HepG2 (cell line): ENCODE data around the gene NMU. TPM values are rescaled to one million over a fixed set of nuclear protein-coding genes. Genes with fewer than 3 reads are reported as not detected.

Source experiments
- ATM ChIP-seq: fragments of 450-650 bp; IDR thresholded peaks from 2 replicates; pipeline ENCODE4 v1.7.1; 2017; ENCODE audit warnings: mild to moderate bottlenecking, borderline replicate concordance
- EZH2 ChIP-seq: conservative IDR thresholded peaks from 2 replicates; pipeline ENCODE4 v1.6.1; 2012; ENCODE audit warnings: mild to moderate bottlenecking, low read depth, low read length, moderate library complexity
- IRX3 ChIP-seq: sonication (generic); formaldehyde crosslinking; IDR thresholded peaks from 2 replicates; pipeline ENCODE4 v1.8.1; 2023; ENCODE audit warnings: mild to moderate bottlenecking, low read depth, missing genetic modification reagents, borderline replicate concordance
- MAF1 ChIP-seq: sonication (generic); formaldehyde crosslinking; IDR thresholded peaks from 2 replicates; pipeline ENCODE4 v1.5.0; 2020; ENCODE audit warnings: missing genetic modification reagents, borderline replicate concordance
- NBN ChIP-seq: fragments of 450-650 bp; conservative IDR thresholded peaks from 2 replicates; pipeline ENCODE4 v1.6.1; 2017
- SMAD1 ChIP-seq: sonication (generic); formaldehyde crosslinking; IDR thresholded peaks from 2 replicates; pipeline ENCODE4 v1.4.0; 2020; ENCODE audit warnings: missing genetic modification reagents, low read depth, mild to moderate bottlenecking, borderline replicate concordance
- SNAI1 ChIP-seq: sonication (generic); formaldehyde crosslinking; IDR thresholded peaks from 2 replicates; pipeline ENCODE4 v1.5.0; 2020; ENCODE audit warnings: mild to moderate bottlenecking, missing genetic modification reagents, borderline replicate concordance
- THYN1 ChIP-seq: sonication (generic); formaldehyde crosslinking; IDR thresholded peaks from 2 replicates; pipeline ENCODE4 v1.8.1; 2023; ENCODE audit warnings: low read depth, mild to moderate bottlenecking, moderate library complexity, missing genetic modification reagents, borderline replicate concordance
- ZFP36L1 ChIP-seq: sonication (generic); formaldehyde crosslinking; IDR thresholded peaks from 2 replicates; pipeline ENCODE4 v1.8.0; 2022; ENCODE audit warnings: mild to moderate bottlenecking, missing genetic modification reagents, moderate library complexity
- ZFP90 ChIP-seq: sonication (generic); formaldehyde crosslinking; IDR thresholded peaks from 2 replicates; pipeline ENCODE4 v1.8.0; 2022; ENCODE audit warnings: missing genetic modification reagents, mild to moderate bottlenecking, inconsistent platforms, borderline replicate concordance
- ZNF282 ChIP-seq: fragments of 450-650 bp; IDR thresholded peaks from 2 replicates; pipeline ENCODE4 v1.6.1; 2018; ENCODE audit not compliant: partially characterized antibody
- ZNF556 ChIP-seq: sonication (generic); formaldehyde crosslinking; IDR thresholded peaks from 2 replicates; pipeline ENCODE4 v1.4.0; 2020; ENCODE audit warnings: mild to moderate bottlenecking, missing genetic modification reagents, borderline replicate concordance
- ZNF678 ChIP-seq: sonication (generic); formaldehyde crosslinking; IDR thresholded peaks from 2 replicates; pipeline ENCODE4 v1.4.0; 2020; ENCODE audit warnings: mild to moderate bottlenecking, missing genetic modification reagents
- polyA plus RNA-seq, 8 experiments: library from polyadenylated mRNA; depleted of rRNA in 3 of 8; stranded (reverse) in 7 of 8; unstranded in 1 of 8; fragments of >200 nt; fragmentation: Illumina TruSeq in 4 of 8; extraction: Trizol in 4 of 8; gene quantifications; 2 replicates each; pipeline versions ENCODE4 v1.2.1 to v1.2.3, GENCODE V29; 2011 to 2016; ENCODE audit warnings: low read depth in 4 of 8, missing spikeins in 1 of 8, mixed read lengths in 1 of 8; ENCODE audit not compliant: insufficient read depth in 1 of 8
- total RNA-seq, 5 experiments: library from RNA; depleted of rRNA; stranded (reverse); fragments of >200 nt; fragmentation: Illumina TruSeq; extraction: Trizol; gene quantifications; 2 replicates each; pipeline ENCODE4 v1.2.3, GENCODE V29; 2016; ENCODE audit warnings: low read depth in 1 of 5
- TF ChIP-seq, protein P1 (sequence below): sonication (generic); formaldehyde crosslinking; IDR thresholded peaks from 2 replicates; pipeline ENCODE4 v1.9.0; 2021; ENCODE audit warnings: mild to moderate bottlenecking, missing genetic modification reagents
- TF ChIP-seq, protein P2 (sequence below): sonication (generic); formaldehyde crosslinking; IDR thresholded peaks from 2 replicates; pipeline ENCODE4 v1.9.0; 2022; ENCODE audit warnings: low read depth, missing genetic modification reagents
- TF ChIP-seq, protein P3 (sequence below): sonication (generic); formaldehyde crosslinking; IDR thresholded peaks from 2 replicates; pipeline ENCODE4 v1.4.0; 2020; ENCODE audit warnings: mild to moderate bottlenecking, missing genetic modification reagents, borderline replicate concordance
- TF ChIP-seq, protein P4 (sequence below): sonication (generic); formaldehyde crosslinking; IDR thresholded peaks from 2 replicates; pipeline ENCODE4 v1.8.0; 2022; ENCODE audit warnings: missing genetic modification reagents, mild to moderate bottlenecking, borderline replicate concordance

NMU gene
- total and polyA plus RNA-seq, 2 of the 13 experiments (the other 11 are each of a cell fraction or from before 2014, with no cell fraction given) = not detected

DNA sequence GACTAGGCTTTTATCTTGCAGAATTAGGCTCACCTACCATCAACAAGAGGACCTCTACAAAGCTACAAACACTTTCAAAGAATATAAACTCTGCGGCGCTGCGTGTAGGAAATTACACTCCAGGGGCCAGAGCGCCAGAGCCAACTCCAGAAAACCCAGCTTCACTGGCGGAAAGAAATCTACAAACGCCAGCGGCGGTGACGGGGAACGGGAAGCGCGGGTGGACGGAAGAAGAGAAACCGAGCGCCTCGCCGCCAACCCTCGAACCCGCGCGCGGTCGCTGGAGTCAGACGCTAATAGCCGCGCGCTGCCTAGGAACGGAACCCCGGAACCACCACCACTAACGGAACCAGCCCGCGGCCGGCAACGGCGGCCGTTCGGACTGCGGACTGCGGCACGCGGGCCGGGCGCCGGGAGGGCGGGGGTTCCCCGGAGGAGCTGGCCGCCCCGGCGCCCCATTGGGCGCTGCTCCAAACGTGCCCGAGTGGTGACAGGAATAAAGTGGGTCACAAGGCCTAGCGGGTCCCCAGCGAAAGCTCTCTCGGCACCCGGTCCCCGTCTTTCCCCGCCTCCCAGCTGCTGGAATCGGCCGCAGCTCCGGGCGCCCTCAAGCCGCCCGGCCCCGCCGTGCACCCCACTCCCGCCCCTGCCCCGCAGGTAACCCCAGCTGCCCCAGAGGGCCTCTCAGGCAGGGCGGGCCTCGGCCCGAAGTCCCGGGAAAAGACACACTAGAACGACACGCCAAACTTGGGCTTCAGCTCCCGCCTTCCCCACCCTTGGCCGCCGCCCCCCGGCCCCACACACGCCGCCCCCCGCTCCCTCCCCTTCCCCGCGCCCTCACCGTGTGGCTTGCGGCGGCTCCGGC is 90.2 kb downstream of the NMU start (continued):
- TF ChIP-seq, protein P1, sequence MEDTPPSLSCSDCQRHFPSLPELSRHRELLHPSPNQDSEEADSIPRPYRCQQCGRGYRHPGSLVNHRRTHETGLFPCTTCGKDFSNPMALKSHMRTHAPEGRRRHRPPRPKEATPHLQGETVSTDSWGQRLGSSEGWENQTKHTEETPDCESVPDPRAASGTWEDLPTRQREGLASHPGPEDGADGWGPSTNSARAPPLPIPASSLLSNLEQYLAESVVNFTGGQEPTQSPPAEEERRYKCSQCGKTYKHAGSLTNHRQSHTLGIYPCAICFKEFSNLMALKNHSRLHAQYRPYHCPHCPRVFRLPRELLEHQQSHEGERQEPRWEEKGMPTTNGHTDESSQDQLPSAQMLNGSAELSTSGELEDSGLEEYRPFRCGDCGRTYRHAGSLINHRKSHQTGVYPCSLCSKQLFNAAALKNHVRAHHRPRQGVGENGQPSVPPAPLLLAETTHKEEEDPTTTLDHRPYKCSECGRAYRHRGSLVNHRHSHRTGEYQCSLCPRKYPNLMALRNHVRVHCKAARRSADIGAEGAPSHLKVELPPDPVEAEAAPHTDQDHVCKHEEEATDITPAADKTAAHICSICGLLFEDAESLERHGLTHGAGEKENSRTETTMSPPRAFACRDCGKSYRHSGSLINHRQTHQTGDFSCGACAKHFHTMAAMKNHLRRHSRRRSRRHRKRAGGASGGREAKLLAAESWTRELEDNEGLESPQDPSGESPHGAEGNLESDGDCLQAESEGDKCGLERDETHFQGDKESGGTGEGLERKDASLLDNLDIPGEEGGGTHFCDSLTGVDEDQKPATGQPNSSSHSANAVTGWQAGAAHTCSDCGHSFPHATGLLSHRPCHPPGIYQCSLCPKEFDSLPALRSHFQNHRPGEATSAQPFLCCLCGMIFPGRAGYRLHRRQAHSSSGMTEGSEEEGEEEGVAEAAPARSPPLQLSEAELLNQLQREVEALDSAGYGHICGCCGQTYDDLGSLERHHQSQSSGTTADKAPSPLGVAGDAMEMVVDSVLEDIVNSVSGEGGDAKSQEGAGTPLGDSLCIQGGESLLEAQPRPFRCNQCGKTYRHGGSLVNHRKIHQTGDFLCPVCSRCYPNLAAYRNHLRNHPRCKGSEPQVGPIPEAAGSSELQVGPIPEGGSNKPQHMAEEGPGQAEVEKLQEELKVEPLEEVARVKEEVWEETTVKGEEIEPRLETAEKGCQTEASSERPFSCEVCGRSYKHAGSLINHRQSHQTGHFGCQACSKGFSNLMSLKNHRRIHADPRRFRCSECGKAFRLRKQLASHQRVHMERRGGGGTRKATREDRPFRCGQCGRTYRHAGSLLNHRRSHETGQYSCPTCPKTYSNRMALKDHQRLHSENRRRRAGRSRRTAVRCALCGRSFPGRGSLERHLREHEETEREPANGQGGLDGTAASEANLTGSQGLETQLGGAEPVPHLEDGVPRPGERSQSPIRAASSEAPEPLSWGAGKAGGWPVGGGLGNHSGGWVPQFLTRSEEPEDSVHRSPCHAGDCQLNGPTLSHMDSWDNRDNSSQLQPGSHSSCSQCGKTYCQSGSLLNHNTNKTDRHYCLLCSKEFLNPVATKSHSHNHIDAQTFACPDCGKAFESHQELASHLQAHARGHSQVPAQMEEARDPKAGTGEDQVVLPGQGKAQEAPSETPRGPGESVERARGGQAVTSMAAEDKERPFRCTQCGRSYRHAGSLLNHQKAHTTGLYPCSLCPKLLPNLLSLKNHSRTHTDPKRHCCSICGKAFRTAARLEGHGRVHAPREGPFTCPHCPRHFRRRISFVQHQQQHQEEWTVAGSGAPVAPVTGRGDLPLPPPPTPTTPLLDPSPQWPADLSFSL = no peak
- TF ChIP-seq, protein P2, sequence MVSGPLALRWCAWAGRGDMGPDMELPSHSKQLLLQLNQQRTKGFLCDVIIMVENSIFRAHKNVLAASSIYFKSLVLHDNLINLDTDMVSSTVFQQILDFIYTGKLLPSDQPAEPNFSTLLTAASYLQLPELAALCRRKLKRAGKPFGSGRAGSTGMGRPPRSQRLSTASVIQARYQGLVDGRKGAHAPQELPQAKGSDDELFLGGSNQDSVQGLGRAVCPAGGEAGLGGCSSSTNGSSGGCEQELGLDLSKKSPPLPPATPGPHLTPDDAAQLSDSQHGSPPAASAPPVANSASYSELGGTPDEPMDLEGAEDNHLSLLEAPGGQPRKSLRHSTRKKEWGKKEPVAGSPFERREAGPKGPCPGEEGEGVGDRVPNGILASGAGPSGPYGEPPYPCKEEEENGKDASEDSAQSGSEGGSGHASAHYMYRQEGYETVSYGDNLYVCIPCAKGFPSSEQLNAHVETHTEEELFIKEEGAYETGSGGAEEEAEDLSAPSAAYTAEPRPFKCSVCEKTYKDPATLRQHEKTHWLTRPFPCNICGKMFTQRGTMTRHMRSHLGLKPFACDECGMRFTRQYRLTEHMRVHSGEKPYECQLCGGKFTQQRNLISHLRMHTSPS = no peak
- no peak for TF ChIP-seq THYN1
- TF ChIP-seq ZFP90 = no peak; the same call in 1 of the 2 replicates
- TF ChIP-seq, protein P3, sequence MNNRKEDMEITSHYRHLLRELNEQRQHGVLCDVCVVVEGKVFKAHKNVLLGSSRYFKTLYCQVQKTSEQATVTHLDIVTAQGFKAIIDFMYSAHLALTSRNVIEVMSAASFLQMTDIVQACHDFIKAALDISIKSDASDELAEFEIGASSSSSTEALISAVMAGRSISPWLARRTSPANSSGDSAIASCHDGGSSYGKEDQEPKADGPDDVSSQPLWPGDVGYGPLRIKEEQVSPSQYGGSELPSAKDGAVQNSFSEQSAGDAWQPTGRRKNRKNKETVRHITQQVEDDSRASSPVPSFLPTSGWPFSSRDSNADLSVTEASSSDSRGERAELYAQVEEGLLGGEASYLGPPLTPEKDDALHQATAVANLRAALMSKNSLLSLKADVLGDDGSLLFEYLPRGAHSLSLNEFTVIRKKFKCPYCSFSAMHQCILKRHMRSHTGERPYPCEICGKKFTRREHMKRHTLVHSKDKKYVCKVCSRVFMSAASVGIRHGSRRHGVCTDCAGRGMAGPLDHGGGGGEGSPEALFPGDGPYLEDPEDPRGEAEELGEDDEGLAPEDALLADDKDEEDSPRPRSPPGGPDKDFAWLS (CRISPR knock-in tag) = no peak
- no peak for TF ChIP-seq EZH2
- TF ChIP-seq NBN = no peak
- no peak for TF ChIP-seq ZNF282
- 0 out of 2 replicates have a peak, but pooled peaks have one; percentile 32 for TF ChIP-seq ZNF556 (CRISPR knock-in tag)
- TF ChIP-seq ZFP36L1 (CRISPR knock-in tag) = no peak
- 0 out of 2 replicates have a peak, but pooled peaks have one; percentile 43 for TF ChIP-seq IRX3 (CRISPR knock-in tag)
- TF ChIP-seq ATM = no peak
- TF ChIP-seq, protein P4, sequence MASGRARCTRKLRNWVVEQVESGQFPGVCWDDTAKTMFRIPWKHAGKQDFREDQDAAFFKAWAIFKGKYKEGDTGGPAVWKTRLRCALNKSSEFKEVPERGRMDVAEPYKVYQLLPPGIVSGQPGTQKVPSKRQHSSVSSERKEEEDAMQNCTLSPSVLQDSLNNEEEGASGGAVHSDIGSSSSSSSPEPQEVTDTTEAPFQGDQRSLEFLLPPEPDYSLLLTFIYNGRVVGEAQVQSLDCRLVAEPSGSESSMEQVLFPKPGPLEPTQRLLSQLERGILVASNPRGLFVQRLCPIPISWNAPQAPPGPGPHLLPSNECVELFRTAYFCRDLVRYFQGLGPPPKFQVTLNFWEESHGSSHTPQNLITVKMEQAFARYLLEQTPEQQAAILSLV (CRISPR knock-in tag) = peak; percentile 47; the same call in 1 of the 2 replicates
- no peak for TF ChIP-seq ZNF678 (CRISPR knock-in tag)
- TF ChIP-seq MAF1 (CRISPR knock-in tag) = no peak; the same call in 1 of the 2 replicates
- TF ChIP-seq SMAD1 = peak; percentile 67; the same call in 1 of the 2 replicates
- TF ChIP-seq SNAI1 (CRISPR knock-in tag) = no peak
